GM10266 (cell line): Measurements from ENCODE around the gene FILIP1.

Source experiments
- DNase-seq: peaks from one replicate; pipeline ENCODE4 v3.0.0; 2012; ENCODE audit errors: extremely low spot score
- TF ChIP-seq, protein P1 (sequence below): IDR thresholded peaks from 2 replicates; pipeline ENCODE4 v1.5.1; 2012; ENCODE audit warnings: mild to moderate bottlenecking, low read depth; ENCODE audit not compliant: control insufficient read depth, insufficient read depth; ENCODE audit errors: missing control alignments

The FILIP1 gene

DNA sequence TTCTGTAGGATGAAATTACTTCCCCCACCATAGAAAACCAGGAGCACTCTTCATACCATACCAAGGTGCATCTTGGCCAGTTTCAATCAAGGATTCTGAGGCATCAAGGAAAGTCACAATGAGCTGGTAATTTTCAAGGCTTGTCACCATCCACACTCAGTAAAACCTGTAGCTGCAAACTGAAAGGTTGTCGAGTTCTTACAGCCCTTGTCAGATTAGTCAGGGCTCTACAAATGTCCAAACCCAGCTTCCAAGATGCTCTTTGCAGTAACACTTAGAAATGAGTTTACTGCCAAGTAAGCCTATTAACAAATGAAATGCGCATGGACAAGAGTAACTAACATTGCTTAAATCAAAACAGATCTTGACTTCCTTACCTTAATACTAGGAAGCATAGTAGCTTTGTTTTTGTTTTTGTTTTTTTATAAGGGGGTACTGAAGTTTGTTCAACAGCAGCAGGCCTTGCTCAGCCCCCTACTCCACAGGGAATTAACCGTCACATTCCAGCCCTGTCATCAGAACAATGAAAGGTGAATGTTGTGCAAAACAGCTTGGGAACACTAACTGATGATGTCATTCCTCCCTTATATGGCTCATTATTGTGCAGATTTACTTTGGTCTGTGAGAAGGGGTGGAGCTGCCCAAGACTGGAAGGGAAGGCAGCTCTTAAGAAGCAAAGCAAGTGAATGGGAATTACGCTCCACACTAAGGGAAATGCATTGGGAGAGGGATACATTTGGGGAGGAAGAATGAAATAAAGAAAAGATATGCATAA, 159.1 kb downstream of the FILIP1 start:
- TF ChIP-seq, protein P1, sequence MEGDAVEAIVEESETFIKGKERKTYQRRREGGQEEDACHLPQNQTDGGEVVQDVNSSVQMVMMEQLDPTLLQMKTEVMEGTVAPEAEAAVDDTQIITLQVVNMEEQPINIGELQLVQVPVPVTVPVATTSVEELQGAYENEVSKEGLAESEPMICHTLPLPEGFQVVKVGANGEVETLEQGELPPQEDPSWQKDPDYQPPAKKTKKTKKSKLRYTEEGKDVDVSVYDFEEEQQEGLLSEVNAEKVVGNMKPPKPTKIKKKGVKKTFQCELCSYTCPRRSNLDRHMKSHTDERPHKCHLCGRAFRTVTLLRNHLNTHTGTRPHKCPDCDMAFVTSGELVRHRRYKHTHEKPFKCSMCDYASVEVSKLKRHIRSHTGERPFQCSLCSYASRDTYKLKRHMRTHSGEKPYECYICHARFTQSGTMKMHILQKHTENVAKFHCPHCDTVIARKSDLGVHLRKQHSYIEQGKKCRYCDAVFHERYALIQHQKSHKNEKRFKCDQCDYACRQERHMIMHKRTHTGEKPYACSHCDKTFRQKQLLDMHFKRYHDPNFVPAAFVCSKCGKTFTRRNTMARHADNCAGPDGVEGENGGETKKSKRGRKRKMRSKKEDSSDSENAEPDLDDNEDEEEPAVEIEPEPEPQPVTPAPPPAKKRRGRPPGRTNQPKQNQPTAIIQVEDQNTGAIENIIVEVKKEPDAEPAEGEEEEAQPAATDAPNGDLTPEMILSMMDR = no peak
- DNase-seq = no peak

DNA sequence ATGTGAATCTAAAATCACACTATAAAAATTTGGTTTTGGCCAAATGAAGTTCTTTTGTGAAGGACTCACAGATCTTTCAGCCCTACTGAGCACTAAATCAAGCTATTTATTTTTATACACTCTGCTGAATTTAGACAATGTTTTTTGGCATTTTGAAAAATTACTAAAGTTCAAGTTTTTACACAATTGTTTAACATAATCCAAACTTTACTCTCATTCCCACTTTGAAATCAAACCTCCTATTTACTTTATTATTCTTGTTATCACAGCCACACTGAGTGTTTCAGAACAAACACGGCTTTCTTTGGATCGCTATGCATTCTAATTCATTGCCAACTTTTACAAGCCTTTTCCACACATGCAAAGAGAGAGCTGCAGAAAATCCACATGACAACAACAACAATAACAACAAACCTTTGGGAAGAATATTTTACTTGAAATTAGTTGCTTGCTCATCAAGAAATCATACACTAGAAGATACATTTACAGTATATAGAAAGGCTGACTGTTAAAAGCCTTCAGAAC, 159.9 kb downstream of the FILIP1 start:
- TF ChIP-seq, protein P1 = no peak
- no peak for DNase-seq

DNA sequence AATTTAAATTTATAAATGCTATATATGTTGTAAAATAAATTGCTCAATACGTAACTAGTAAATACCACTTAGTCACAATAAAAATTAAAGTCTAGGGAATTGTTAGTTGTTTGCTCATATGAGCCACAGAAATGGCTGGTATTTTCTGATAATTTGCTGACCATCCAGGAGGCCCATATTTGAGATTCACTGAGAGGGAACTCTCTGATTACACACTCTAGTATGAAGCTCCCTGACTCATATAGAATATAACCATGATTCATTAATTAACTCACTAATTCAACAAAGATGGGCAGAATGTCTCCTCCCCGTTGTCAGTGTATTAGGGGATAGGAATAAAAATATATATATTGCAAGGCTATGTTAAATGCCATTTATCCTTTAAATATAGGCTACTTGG, 162.4 kb downstream of the FILIP1 start:
- no peak for DNase-seq
- TF ChIP-seq, protein P1 = no peak

DNA sequence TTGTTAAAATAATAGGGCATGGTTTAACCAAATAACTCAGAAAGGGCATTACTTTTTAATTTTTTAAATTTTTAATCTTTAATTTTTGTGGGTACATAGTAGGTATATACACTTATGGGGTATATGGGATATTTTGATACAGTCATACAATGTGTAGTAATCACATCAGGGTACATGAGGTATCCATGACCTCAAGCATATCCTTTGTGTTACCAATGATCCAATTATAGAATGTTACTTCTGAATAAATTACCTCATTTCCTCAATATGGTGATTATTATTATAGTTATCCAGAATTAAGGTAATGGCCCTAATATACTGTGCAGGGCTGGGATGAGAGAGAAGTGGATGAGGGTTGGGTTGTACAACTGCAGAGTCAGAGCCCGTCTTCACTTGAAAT, 163.9 kb downstream of the FILIP1 start:
- DNase-seq = no peak
- TF ChIP-seq, protein P1 = no peak

DNA sequence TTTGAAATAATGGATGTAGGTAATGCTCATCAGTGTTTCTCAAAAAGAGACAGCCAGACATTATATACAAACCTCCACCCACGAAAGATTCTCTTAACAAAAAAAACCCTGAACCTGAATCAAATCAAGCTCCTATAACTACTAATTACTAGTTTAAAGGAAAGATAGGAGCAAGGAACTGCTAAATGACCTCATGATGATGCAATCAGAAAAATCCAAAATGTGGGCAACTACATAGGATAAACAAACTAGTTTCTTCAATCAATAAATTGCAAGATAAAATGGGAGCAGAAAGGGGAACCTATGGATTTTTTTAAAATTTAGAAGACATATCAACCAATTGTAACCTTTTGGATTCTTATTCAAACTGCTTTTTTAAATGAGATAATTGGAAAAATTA, 165.8 kb downstream of the FILIP1 start:
- DNase-seq = no peak
- TF ChIP-seq, protein P1 = no peak

DNA sequence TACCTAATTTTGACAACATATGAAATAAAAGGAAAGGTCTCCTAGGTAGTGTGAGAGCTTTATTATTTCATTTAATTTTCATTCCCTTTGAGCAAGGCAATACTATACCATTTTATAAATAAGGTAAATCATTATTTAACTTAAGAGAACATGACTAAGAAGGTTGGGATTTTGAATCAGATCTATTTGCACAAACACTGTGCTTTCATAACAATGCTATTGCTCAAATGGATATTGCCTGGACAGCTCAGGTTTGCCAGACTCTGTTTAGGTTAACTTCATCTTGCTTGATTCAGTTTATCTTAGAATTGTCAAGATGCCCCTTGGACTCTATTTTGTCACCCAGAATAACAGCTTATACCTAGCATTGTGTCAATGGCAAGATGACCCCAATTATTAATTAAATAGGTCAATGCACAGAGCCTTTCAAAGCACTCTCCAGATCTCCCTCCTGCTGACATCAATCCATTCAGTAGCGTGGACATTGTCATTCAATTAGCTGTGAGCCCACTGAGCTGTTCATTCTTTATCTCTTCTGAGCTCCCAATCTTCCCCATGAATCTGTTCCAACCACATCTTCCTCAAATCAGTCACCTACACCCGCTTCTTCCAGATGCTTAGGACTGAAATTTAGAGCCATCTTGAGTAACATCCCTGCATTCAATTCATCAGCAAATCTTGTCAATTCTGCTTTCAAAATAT, 166.9 kb downstream of the FILIP1 start:
- no peak for DNase-seq
- TF ChIP-seq, protein P1 = no peak

DNA sequence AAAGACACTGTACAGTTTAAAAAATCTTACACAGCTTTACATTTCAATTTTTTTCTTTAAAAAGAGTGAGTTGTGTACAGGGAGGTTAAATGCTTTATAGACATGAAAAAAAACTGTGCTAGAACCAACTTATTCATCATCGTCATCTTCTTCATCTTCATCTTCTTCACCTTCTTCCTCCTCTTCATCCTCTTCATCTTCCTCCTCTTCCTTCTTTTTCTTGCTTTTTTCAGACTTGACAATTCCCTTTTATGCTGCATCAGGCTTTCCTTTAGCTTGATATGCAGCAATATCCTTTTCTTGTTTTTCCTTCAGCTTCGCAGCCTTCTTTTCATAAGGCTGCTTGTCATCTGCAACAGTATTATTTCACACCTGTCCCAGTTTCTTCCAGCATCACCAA, 174.7 kb downstream of the FILIP1 start:
- TF ChIP-seq, protein P1 = no peak
- no peak for DNase-seq
